ENCODE measurements around the gene UBE2D2. TPM values are rescaled to one million over a fixed set of nuclear protein-coding genes. Genes with fewer than 3 reads are reported as not detected.

The UBE2D2 gene
- total and polyA plus RNA-seq, 2 of the 4 experiments (the other 2 are of a cell fraction) = 26.9 to 35.7 TPM

- in situ Hi-C loops (cut with MboI; ENCODE audit: low sequenced_read_pairs) = no loop called here
- intact Hi-C loops (cut with micrococcal nuclease) = no loop called here
Measured at GRCh38 chr5:139514486-139514856, 46.7 kb upstream of the UBE2D2 start.

More at GRCh38 chr5:139514486-139514856, 46.7 kb upstream of the UBE2D2 start:
- Histone ChIP-seq H3K36me3 (ENCODE audit: control insufficient read depth, insufficient read depth, low read length) (no peaks in the 10 kb centered on the region), H3K4me1 (ENCODE audit: control insufficient read depth, insufficient read depth, low read length) (peaks cover 4% of the 10 kb centered on the region), H3K79me1 (ENCODE audit: low read depth in 1 of 2, low read length in 2 of 2) (no peaks in the 10 kb centered on the region; a peak in 1 of 4 replicates), H3K9me1 (ENCODE audit: insufficient read depth, low read length) (peaks cover 4% of the 10 kb centered on the region), H2BK120ac (ENCODE audit: low read depth, low read length) (no peak overlapping the region), H3K56ac (ENCODE audit: extremely low read depth, insufficient read depth, low read length) (no peak overlapping the region), H3K27me3 (ENCODE audit: control insufficient read depth, insufficient read depth, low read length) (no peaks in the 10 kb centered on the region), H3K23ac (ENCODE audit: low read depth, low read length) (no peak overlapping the region), H2BK15ac (ENCODE audit: low read depth, low read length) (no peak overlapping the region), H4K20me1 (ENCODE audit: insufficient read depth, low read length) (no peaks in the 10 kb centered on the region), H4K91ac (ENCODE audit: insufficient read depth, low read depth, low read length) (no peak overlapping the region), H2AK5ac (ENCODE audit: low read depth, low read length) (no peak overlapping the region), H2AK9ac (replicated peaks; ENCODE audit: low read depth, low read length, poor library complexity) (no peak overlapping the region), H3K14ac (replicated peaks; ENCODE audit: low read depth, low read length) (no peak overlapping the region), H3K4me3 (ENCODE audit: insufficient read depth, low read depth, low read length) (no peak overlapping the region), H4K8ac (ENCODE audit: low read depth in 2 of 2, low read length in 2 of 2) (no peak overlapping the region), H3K9me3 (ENCODE audit: control insufficient read depth, insufficient read depth, low read length) (no peaks in the 10 kb centered on the region), H2BK5ac (ENCODE audit: low read depth, low read length, poor library complexity, severe bottlenecking) (no peak overlapping the region), H2BK20ac (ENCODE audit: low read depth, low read length) (no peak overlapping the region), H4K5ac (ENCODE audit: low read depth, low read length) (no peak overlapping the region), H3K9ac (ENCODE audit: low read depth, low read length) (no peak overlapping the region), H3K27ac (ENCODE audit: insufficient read depth, low read length) (no peak overlapping the region), H3K4me2 (ENCODE audit: low read depth, low read length) (no peak overlapping the region), H3K4ac (ENCODE audit: low read depth, low read length) (no peak overlapping the region), H3K18ac (ENCODE audit: low read depth, low read length) (no peak overlapping the region), H2AFZ (replicated peaks; ENCODE audit: low read length, poor library complexity) (no peak overlapping the region)
- ATAC-seq (ENCODE audit: low read depth) = no peak
- WGBS, 2 experiments (ENCODE audit: extremely low coverage in 2 of 2, insufficient read length in 1 of 2) = no CpG with 5 or more reads among the region's 2 CpGs
- POLR2A ChIA-PET (ENCODE audit: unreplicated experiment) = no interaction called here
- TF ChIP-seq USF2 (IDR thresholded peaks at IDR 0.05; ENCODE audit: low read depth, low read length) (no peak), CTCF (conservative IDR thresholded peaks at IDR 0.05; ENCODE audit: low read depth, low read length) (no peak), BHLHE40 (IDR thresholded peaks at IDR 0.05; ENCODE audit: low read depth, low read length) (no peak), NFE2L2 (IDR thresholded peaks at IDR 0.05; ENCODE audit: low read depth, low read length) (no peak), CHD1 (IDR thresholded peaks at IDR 0.05; ENCODE audit: low read depth, low read length) (no peak), ELK1 (IDR thresholded peaks at IDR 0.05; ENCODE audit: borderline replicate concordance, low read depth, low read length) (no peak), MAFK (IDR thresholded peaks at IDR 0.05; ENCODE audit: low read depth, low read length) (no peak), MXI1 (IDR thresholded peaks at IDR 0.05; ENCODE audit: borderline replicate concordance, low read depth, low read length) (no peak), FOS (IDR thresholded peaks at IDR 0.05; ENCODE audit: low read depth, low read length) (no peak), CEBPB (IDR thresholded peaks at IDR 0.05; ENCODE audit: low read depth, low read length) (no peak), MAZ (IDR thresholded peaks at IDR 0.05; ENCODE audit: borderline replicate concordance, low read depth, low read length) (no peak), SMC3 (IDR thresholded peaks at IDR 0.05; ENCODE audit: low read depth, low read length) (no peak), POLR2A (IDR thresholded peaks at IDR 0.05; ENCODE audit: low read depth, low read length) (no peak)
- dilution Hi-C loops (cut with HindIII; ENCODE audit: low sequenced_read_pairs, unreplicated experiment) = loop anchor here (25.0 kb wide), 1 partner anchor 102 kb away; the partner anchor contains the start of gene SPATA24
- CTCF ChIA-PET = interaction anchor here (0.7 to 3.2 kb wide), 2 partner anchors 90 to 92 kb away, joined by 5 to 32 read pairs; no protein-coding TSS in a partner anchor
- no peak for DNase-seq
- BruUV-seq (replicated peaks) = no TSS peak
